CD4-positive, alpha-beta T cell treated with Interleukin-12 subunit alpha and Interleukin-12 subunit beta, for 1 hour (primary cell): ENCODE data around the gene PRAMEF33.
"Not testable (repeated sequence)": the region's sequence is repeated elsewhere in the genome, so short reads cannot be mapped to it uniquely, and the experiment has no call there.

Experiments used
- DNase-seq: peaks from one replicate; pipeline ENCODE4 v3.0.0-alpha.2; 2020

Gene PRAMEF33

GRCh38 chr1:13303239-13303638 lies at the start of gene PRAMEF33:
PRAMEF33 (plus strand) TSS chr1:13303539; CDS start chr1:13305955, 2,416 bp downstream.
- DNase-seq, result not testable (repeated sequence)

- DNase-seq, result not testable (repeated sequence)
Measured at GRCh38 chr1:13253898-13254297, 49.4 kb upstream of the PRAMEF33 start, which contains the start of gene PRAMEF5. PRAMEF5 (plus strand) TSS chr1:13254198; CDS start chr1:13259269, 5,071 bp downstream.

DNA sequence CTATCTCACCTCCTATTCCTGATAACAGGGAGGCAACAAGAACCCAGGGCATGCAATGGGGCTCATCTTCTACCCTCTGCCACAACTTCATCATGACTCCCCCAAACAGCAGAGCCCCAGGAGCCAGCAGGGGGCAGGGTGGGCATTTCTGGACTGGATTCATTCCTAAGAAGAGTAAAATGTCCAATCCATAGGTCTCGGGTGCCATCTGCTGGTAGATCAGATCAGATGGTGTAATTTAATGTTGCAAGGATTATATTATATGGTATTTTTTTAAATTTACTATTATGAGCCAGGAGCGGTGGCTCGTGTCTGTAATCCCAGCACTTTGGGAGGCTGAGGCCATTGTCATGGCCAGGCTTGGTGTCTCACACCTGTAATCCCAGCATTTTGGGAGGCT lies 38.2 kb upstream of the PRAMEF33 start:
- not testable (repeated sequence) for DNase-seq

- not testable (repeated sequence) for DNase-seq
Measured at GRCh38 chr1:13277016-13277415, 26.3 kb upstream of the PRAMEF33 start.

GRCh38 chr1:13279617-13280016 lies 23.7 kb upstream of the PRAMEF33 start:
- DNase-seq, result not testable (repeated sequence)

- DNase-seq, result not testable (repeated sequence)
Measured at GRCh38 chr1:13285037-13285436, 18.3 kb upstream of the PRAMEF33 start, which contains the start of gene PRAMEF8. PRAMEF8 (minus strand) TSS chr1:13285137; CDS start chr1:13284091, 1,046 bp downstream.

DNA sequence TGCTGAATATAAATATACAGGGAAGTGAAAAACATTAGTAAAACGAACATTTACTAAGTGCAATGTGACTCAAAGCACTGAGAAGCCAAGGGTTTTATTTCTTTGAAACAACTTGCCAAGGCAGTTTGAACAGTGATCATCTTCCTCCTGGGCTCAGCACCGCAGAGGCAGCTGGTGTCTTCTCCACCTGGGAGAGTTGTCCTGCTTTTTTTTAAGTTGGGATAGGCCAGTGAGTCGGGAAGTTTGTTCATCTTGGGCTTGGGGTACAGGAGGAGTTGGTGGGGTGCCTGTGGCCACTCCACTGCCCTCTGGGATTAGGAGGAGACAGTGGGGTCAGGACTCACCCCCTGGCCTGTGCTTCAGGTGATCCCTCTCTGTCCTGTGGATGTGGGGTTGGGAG lies 14.3 kb upstream of the PRAMEF33 start:
- not testable (repeated sequence) for DNase-seq

DNA sequence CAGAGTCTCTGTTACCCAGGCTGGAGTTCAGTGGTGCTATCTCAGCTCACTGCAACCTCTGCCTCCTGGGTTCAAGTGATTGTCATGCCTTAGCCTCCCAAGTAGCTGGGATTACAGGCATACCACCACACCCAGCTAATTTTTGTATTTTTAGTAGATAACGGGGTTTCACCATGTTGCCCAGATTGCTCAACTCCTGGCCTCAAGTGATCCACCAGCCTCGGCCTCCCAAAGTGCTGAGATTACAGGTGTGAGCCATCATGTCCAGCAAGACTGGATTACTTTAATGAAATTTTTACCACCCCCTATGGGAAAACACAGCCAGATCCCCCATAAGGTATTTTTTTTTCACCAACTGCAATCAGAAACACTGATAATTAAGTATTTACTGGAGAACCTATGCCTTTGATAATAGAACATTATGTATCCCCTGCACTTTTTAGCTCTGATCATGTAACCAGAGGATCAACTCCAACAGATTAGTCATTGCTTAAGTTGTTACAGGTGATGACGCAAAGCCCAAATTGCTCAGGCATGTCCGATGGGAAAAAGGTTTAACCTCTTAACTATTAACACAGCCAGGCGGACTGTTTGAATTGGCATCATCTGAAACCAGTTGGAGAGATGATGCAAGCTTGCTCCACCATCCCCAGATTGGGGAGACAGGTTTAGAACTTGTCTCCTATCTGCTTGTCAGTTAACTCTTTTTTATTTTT lies 6.0 kb upstream of the PRAMEF33 start:
- DNase-seq, result not testable (repeated sequence)

GRCh38 chr1:13298699-13299098 lies 4.6 kb upstream of the PRAMEF33 start:
- DNase-seq, result not testable (repeated sequence)

DNA sequence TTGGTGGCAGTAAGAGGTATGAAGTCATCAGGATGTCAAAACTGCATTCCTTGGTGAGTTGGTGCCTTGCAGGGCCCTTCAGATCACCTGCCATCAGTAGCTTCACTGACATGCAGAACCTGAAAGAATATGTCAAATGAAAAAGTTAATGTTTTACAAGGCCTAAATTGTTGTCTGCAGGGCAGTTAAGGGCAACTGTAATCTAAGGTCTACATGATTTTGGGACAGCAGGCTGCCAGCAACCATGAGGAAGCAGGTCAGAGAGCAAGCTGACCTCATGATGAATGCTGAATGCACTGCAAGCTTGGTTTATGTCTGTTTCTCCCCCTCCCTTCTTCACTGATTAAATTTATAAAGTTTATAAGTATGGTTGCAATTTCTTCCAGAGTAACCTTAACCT lies 1.1 kb upstream of the PRAMEF33 start:
- DNase-seq, result not testable (repeated sequence)

DNA sequence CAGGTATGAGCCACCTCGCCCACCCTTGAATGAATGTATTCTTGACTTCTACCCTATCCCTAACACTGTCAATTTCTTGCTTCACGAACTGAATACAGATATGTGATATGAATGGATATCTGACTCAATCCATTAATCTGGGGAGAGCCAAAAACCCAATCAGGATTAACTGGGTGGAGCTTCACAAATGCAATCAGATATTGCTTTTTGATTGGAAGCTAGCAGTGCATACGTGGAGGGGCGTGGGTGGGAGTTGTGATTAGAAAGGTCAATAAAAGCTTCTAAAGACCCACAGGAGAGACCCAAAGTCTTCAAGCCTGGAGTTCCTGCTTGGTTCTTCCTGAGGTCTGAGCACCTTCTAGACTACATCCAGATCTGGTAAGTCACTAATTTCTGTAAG lies 11.9 kb downstream of the PRAMEF33 start, which contains the start of gene PRAMEF15:
Gene PRAMEF15, plus strand, starts transcription at position 301 of the 400 bp plus-strand sequence. CDS start 2,827 bp downstream, outside the sequence.
- not testable (repeated sequence) for DNase-seq

GRCh38 chr1:13342496-13342895 lies 39.2 kb downstream of the PRAMEF33 start:
- not testable (repeated sequence) for DNase-seq

DNA sequence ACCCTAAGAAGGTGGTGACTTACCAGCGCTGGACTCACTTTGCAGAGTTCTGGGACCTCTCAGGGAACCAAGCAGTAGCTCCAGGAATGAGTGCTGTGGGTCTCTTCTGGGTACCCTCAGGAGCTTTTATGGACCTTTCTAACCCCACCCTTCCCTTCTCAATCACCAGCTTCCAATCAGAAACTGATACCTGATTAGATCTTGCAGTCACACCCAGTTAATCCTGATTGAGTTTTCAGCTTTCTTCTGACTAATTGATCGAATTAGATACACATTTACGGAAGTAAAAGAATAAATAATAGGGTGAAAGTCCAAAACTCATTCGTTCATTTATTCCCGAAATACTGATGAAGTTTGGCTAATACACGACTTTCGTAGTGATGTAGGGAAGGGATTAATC lies 43.7 kb downstream of the PRAMEF33 start, which contains the start of gene PRAMEF14:
Gene PRAMEF14, minus strand, starts transcription at position 101 of the 400 bp plus-strand sequence. CDS start 1,820 bp downstream, outside the sequence.
- not testable (repeated sequence) for DNase-seq

- not testable (repeated sequence) for DNase-seq
Measured at GRCh38 chr1:13353476-13353875, 50.1 kb downstream of the PRAMEF33 start.

DNA sequence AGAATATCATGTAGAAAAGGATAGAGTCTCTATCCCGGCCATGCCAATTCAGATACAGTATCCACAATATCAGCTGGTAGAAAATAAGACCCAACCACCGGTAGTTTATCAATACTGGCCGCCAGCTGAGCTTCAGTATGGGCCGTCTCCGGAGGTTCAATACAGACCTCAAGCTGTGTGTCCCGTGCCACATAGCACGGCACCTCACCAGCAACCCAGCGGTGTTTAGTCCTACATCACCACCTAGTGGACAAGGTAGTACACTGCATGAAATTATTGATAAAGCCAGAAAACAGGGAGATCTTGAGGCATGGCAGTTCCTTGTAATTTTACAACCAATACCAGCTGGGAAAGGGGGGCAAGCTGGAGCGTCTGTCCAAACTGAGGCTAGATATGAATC lies 51.1 kb downstream of the PRAMEF33 start:
- not testable (repeated sequence) for DNase-seq

- peak; percentile 40 for DNase-seq
Measured at GRCh38 chr1:13356774-13357173, 53.4 kb downstream of the PRAMEF33 start.
